K562 (cell line): ENCODE results near the gene PLXNA2. TPM values are rescaled to one million over a fixed set of nuclear protein-coding genes. Genes with fewer than 3 reads are reported as not detected.

Source experiments
- ATAC-seq: fragments of 200-7000 bp; cut with Tn5 transposase; 3 replicates; pipeline ENCODE4 v1.9.1; 2020; ENCODE audit warnings: moderate library complexity
- BruUV-seq: library from RNA; stranded (reverse); fragments of 400-500 nt; replicated peaks from 2 replicates; lab custom pipeline; 2021; lab: Mats Ljungman, UMichigan
- CTCF ChIA-PET: fragments of 300-600 bp; formaldehyde crosslinking; extraction: SDS; loops from one replicate; lab custom pipeline; 2021; ENCODE audit warnings: low intra/inter-chr PET ratio; lab: Yijun Ruan, JAX
- POLR2A ChIA-PET: fragments of 300-600, 350-650 bp; sonication (Branson Sonifier 250); formaldehyde crosslinking; extraction: SDS; loops from one replicate; lab custom pipeline; 2021; ENCODE audit warnings: antibody characterized with exemption, inconsistent platforms; lab: Yijun Ruan, JAX
- DNase-seq, 4 experiments: peaks; one replicate each; pipeline versions ENCODE4 v3.0.0 to v3.0.0-alpha.2; 2011 to 2018; ENCODE audit warnings: low spot score in 3 of 4, mixed read lengths in 3 of 4; ENCODE audit errors: extremely low read depth in 1 of 4
- FAIRE-seq: peaks from 2 replicates; lab custom pipeline; 2011; peaks lifted over from hg19 to GRCh38; lab: Jason Lieb, UNC
- H2AFZ ChIP-seq: 2 replicates; pipeline ENCODE4 v1.6.0; 2011; ENCODE audit warnings: low read depth, low read length, control low read depth, inconsistent platforms
- H3K27ac ChIP-seq: fragments of 200-600 bp; 3 replicates; pipeline ENCODE4 v1.8.0; 2011; ENCODE audit warnings: low read depth, mild to moderate bottlenecking, control low read depth, inconsistent platforms, low read length, moderate library complexity, mixed read lengths; ENCODE audit errors: extremely low read depth
- H3K27me3 ChIP-seq, 2 experiments: fragments of 300-600 bp in 1 of 2; 2 replicates in 1 of 2; 3 replicates in 1 of 2; pipeline versions ENCODE4 v1.6.0 to v1.8.0; 2011; ENCODE audit warnings: inconsistent platforms in 2 of 2, low read length in 2 of 2, mild to moderate bottlenecking in 1 of 2, mixed read lengths in 1 of 2, moderate library complexity in 1 of 2; ENCODE audit not compliant: control insufficient read depth in 2 of 2, insufficient read depth in 2 of 2
- H3K36me3 ChIP-seq: fragments of 300-600 bp; 3 replicates; pipeline ENCODE4 v1.8.0; 2011; ENCODE audit warnings: mild to moderate bottlenecking, low read length, inconsistent platforms; ENCODE audit not compliant: control insufficient read depth, insufficient read depth
- H3K4me1 ChIP-seq, 2 experiments: fragments of 200-600 bp in 1 of 2; replicated peaks in 1 of 2; 2 replicates in 1 of 2; 3 replicates in 1 of 2; pipeline versions ENCODE4 v1.5.1 to v1.8.0; 2011; ENCODE audit warnings: inconsistent platforms in 2 of 2, low read length in 2 of 2, mild to moderate bottlenecking in 1 of 2, mixed read lengths in 1 of 2, moderate library complexity in 1 of 2; ENCODE audit not compliant: control insufficient read depth in 2 of 2, insufficient read depth in 2 of 2
- H3K4me2 ChIP-seq: 2 replicates; pipeline ENCODE4 v1.6.1; 2011; ENCODE audit warnings: low read length, control low read depth, inconsistent platforms, mixed read lengths; ENCODE audit not compliant: insufficient read depth
- H3K4me3 ChIP-seq: fragments of 200-600 bp; sonication (generic), shearing (Covaris generic); 2 replicates; pipeline ENCODE4 v1.5.1; 2016; ENCODE audit warnings: control low read depth, inconsistent platforms
- H3K79me2 ChIP-seq: fragments of 200-600 bp; 3 replicates; pipeline ENCODE4 v1.8.0; 2011; ENCODE audit warnings: low read length, inconsistent platforms; ENCODE audit not compliant: control insufficient read depth, insufficient read depth
- H3K9ac ChIP-seq, 2 experiments: 2 replicates each; pipeline versions ENCODE4 v1.6.0 to v1.6.1; 2011; ENCODE audit warnings: low read depth in 2 of 2, low read length in 2 of 2, control low read depth in 1 of 2, inconsistent platforms in 1 of 2, mild to moderate bottlenecking in 1 of 2, mixed read lengths in 1 of 2; ENCODE audit not compliant: insufficient read depth in 1 of 2
- H3K9me1 ChIP-seq: one replicate; pipeline ENCODE4 v1.6.0; 2011; ENCODE audit warnings: inconsistent platforms, mild to moderate bottlenecking, low read length, moderate library complexity; ENCODE audit not compliant: control insufficient read depth, insufficient read depth
- H3K9me3 ChIP-seq: replicated peaks from 2 replicates; pipeline ENCODE4 v1.5.1; 2011; ENCODE audit warnings: low read depth, low read length, inconsistent platforms; ENCODE audit not compliant: control insufficient read depth, insufficient read depth
- H4K20me1 ChIP-seq: replicated peaks from 2 replicates; pipeline ENCODE4 v1.6.1; 2011; ENCODE audit warnings: low read length, inconsistent platforms, mixed read lengths; ENCODE audit not compliant: control insufficient read depth, insufficient read depth
- DEAF1 ChIP-seq: fragments of 450-650 bp; formaldehyde crosslinking; IDR thresholded peaks from 2 replicates; pipeline ENCODE4 v1.4.0; 2020; ENCODE audit warnings: mild to moderate bottlenecking, moderate library complexity
- ETV1 ChIP-seq: fragments of 450-650 bp; conservative IDR thresholded peaks from 2 replicates; pipeline ENCODE4 v1.6.1; 2016; ENCODE audit warnings: missing genetic modification characterization, control low read depth, low read depth, missing compliant biosample characterization
- FOSL1 ChIP-seq: fragments of 200-800 bp; sonication (Bioruptor generic); conservative IDR thresholded peaks from 2 replicates; pipeline ENCODE4 v1.6.1; 2016; ENCODE audit warnings: missing genetic modification characterization, missing compliant biosample characterization
- ZBTB43 ChIP-seq: sonication (generic); formaldehyde crosslinking; IDR thresholded peaks from 2 replicates; pipeline ENCODE4 v1.8.0; 2023; ENCODE audit warnings: mild to moderate bottlenecking, missing genetic modification reagents
- WGBS: fragments of 100-300 bp; shearing (Covaris generic); methylation state at CpG from one replicate; pipeline ENCODE4 v1.1.6; 2016; ENCODE audit warnings: low coverage, mixed read lengths; ENCODE audit not compliant: insufficient coverage; ENCODE audit errors: missing lambda C conversion rate; 5-methylcytosine and 5-hydroxymethylcytosine counted together
- in situ Hi-C: fragments of 300-500 bp; cut with MboI; formaldehyde crosslinking; loops from 4 replicates; pipeline ENCODE4 v1.15.0; 2018; ENCODE audit warnings: inconsistent platforms, mixed read lengths
- intact Hi-C: fragments of 100-400 bp; cut with micrococcal nuclease; formaldehyde crosslinking; loops from 2 replicates; pipeline ENCODE4 v1.14.2; 2022
- polyA plus RNA-seq, 8 experiments: library from polyadenylated mRNA; depleted of rRNA in 4 of 8; stranded (reverse) in 5 of 8; unstranded in 3 of 8; fragments of >200 nt; fragmentation: Nextera tagmentation in 2 of 8; fragmentation: Illumina TruSeq in 1 of 8; extraction: Ambion mirVana in 2 of 8; extraction: Trizol in 1 of 8; gene quantifications; 2 replicates each; pipeline versions ENCODE4 v1.2.1 to v1.2.3, GENCODE V29; 2011 to 2014; ENCODE audit warnings: inconsistent platforms in 1 of 8, missing spikeins in 1 of 8
- total RNA-seq, 7 experiments: library from RNA; depleted of rRNA in 6 of 7; stranded (reverse); fragments of >200 nt in 6 of 7; fragmentation: Illumina TruSeq in 2 of 7; extraction: Trizol in 2 of 7; gene quantifications; 2 replicates each; pipeline versions ENCODE4 v1.2.1 to v1.2.3, GENCODE V29; 2011 to 2021; ENCODE audit warnings: low replicate concordance in 1 of 7

Gene PLXNA2
- total and polyA plus RNA-seq, 9 of the 15 experiments (the other 6 are each of a cell fraction or from before 2014, with no cell fraction given) = 0.01 to 1.3 (median 0.32) TPM

GRCh38 chr1:207995576-207995975 is 248.6 kb downstream of the PLXNA2 start:
- POLR2A ChIA-PET = interaction anchor here (1.8 kb wide), 1 partner anchor 12 kb away, joined by 4 read pairs; no protein-coding TSS in a partner anchor
- no peak overlapping the region for H3K4me2 ChIP-seq
- WGBS = 0% methylated on average over 4 of the region's 4 CpGs

More at GRCh38 chr1:207995576-207995975, 248.6 kb downstream of the PLXNA2 start:
- Histone ChIP-seq H3K27me3 (peaks cover 14 to 23% of the 10 kb centered on the region in 2 experiments; a peak in 4 of 5 replicates), H3K9me1 (no peaks in the 10 kb centered on the region), H3K36me3 (no peaks in the 10 kb centered on the region), H2AFZ (no peak overlapping the region), H4K20me1 (no peaks in the 10 kb centered on the region), H3K4me1 (peaks cover 0 to 3% of the 10 kb centered on the region in 2 experiments; a peak in 2 of 5 replicates), H3K79me2 (no peaks in the 10 kb centered on the region), H3K9ac (no peak overlapping the region), H3K4me3 (no peak overlapping the region), H3K9me3 (no peaks in the 10 kb centered on the region), H3K27ac (no peak overlapping the region)
- BruUV-seq = no TSS peak
- DNase-seq (no peak), ATAC-seq (no peak), FAIRE-seq (no peak)
- intact Hi-C loops = no loop called here
- no peak for TF ChIP-seq DEAF1 (CRISPR knock-in tag)
- no peak for TF ChIP-seq ZBTB43 (CRISPR knock-in tag)
- TF ChIP-seq ETV1 (tag) = no peak
- no peak for TF ChIP-seq FOSL1
- CTCF ChIA-PET = no interaction called here
- in situ Hi-C loops = no loop called here
